Neural cell (in vitro differentiated cells): ENCODE data around the gene CELSR1.

Experiments
- CTCF ChIP-seq: fragments of 450-650 bp; IDR thresholded peaks from 2 replicates; pipeline ENCODE4 v1.5.1; 2014; ENCODE audit warnings: antibody characterized with exemption, mild to moderate bottlenecking, moderate library complexity; ENCODE audit not compliant: poor library complexity, severe bottlenecking
- EP300 ChIP-seq: fragments of 450-650 bp; conservative IDR thresholded peaks from 2 replicates; pipeline ENCODE4 v1.6.1; 2014; ENCODE audit warnings: antibody characterized with exemption, mild to moderate bottlenecking, moderate library complexity; ENCODE audit not compliant: poor library complexity, severe bottlenecking
- EZH2 ChIP-seq: fragments of 200-600, 300-800 bp; shearing (Covaris generic), sonication (generic); IDR thresholded peaks from 2 replicates; pipeline ENCODE4 v1.6.1; 2014; ENCODE audit warnings: antibody characterized with exemption, low read length, borderline replicate concordance, mild to moderate bottlenecking; ENCODE audit not compliant: insufficient read depth, poor library complexity, severe bottlenecking
- POLR2AphosphoS5 ChIP-seq: IDR thresholded peaks from 2 replicates; pipeline ENCODE4 v1.6.1; 2012
- RAD21 ChIP-seq: fragments of 450-650 bp; conservative IDR thresholded peaks from 2 replicates; pipeline ENCODE4 v1.6.1; 2014; ENCODE audit warnings: antibody characterized with exemption, mild to moderate bottlenecking, moderate library complexity
- REST ChIP-seq: IDR thresholded peaks from 2 replicates; pipeline ENCODE4 v1.6.1; 2012; ENCODE audit warnings: borderline replicate concordance

GRCh38 chr22:46359362-46359761 lies 178.1 kb downstream of the CELSR1 start:
- TF ChIP-seq CTCF (no peak), POLR2AphosphoS5 (no peak), RAD21 (no peak), EZH2 (no peak), EP300 (no peak), REST (no peak)
